Panc1 (cell line): ENCODE results near the gene LDB2. TPM values are rescaled to one million over a fixed set of nuclear protein-coding genes. Genes with fewer than 3 reads are reported as not detected.

ENCODE experiments used
- ATAC-seq: fragments of 200-7000 bp; cut with Tn5 transposase; 2 replicates; pipeline ENCODE4 v1.9.1; 2020; ENCODE audit warnings: mild to moderate bottlenecking, moderate library complexity
- BruUV-seq: library from RNA; stranded (reverse); fragments of 400-500 nt; replicated peaks from 2 replicates; lab custom pipeline; 2021; lab: Mats Ljungman, UMichigan
- CTCF ChIA-PET: fragments of 300-600 bp; sonication (Branson Sonifier 250); formaldehyde crosslinking; loops from one replicate; lab custom pipeline; 2022; ENCODE audit warnings: antibody characterized with exemption; lab: Charles Lee
- POLR2A ChIA-PET: fragments of 300-600 bp; sonication (Branson Sonifier 250); formaldehyde crosslinking; loops from one replicate; lab custom pipeline; 2022; ENCODE audit warnings: antibody characterized with exemption; lab: Charles Lee
- DNase-seq: peaks from one replicate; pipeline ENCODE4 v3.0.0-alpha.2; 2010; ENCODE audit warnings: low read depth, low spot score
- H3K27ac ChIP-seq: 2 replicates; pipeline ENCODE4 v1.5.1; 2011; ENCODE audit warnings: mild to moderate bottlenecking, low read length, inconsistent platforms
- H3K27me3 ChIP-seq: fragments of 200-500 bp; sonication (Bioruptor generic); 2 replicates; pipeline ENCODE4 v1.6.0; 2014; ENCODE audit warnings: low read length, inconsistent platforms; ENCODE audit not compliant: control insufficient read depth, insufficient read depth
- H3K36me3 ChIP-seq: fragments of 200-500 bp; sonication (Bioruptor generic); 2 replicates; pipeline ENCODE4 v1.5.1; 2014; ENCODE audit warnings: inconsistent platforms, mild to moderate bottlenecking, low read length, moderate library complexity; ENCODE audit not compliant: control insufficient read depth, insufficient read depth
- H3K4me1 ChIP-seq: 2 replicates; pipeline ENCODE4 v1.5.1; 2011; ENCODE audit warnings: inconsistent platforms, mild to moderate bottlenecking, low read length, moderate library complexity; ENCODE audit not compliant: control insufficient read depth, insufficient read depth
- H3K4me3 ChIP-seq, 2 experiments: 2 replicates each; pipeline ENCODE4 v1.5.1; 2011 to 2012; ENCODE audit warnings: low read depth in 2 of 2, low read length in 2 of 2, mild to moderate bottlenecking in 2 of 2, inconsistent platforms in 1 of 2, moderate library complexity in 1 of 2
- H3K9me3 ChIP-seq: fragments of 200-500 bp; sonication (Bioruptor generic); 2 replicates; pipeline ENCODE4 v1.5.1; 2014; ENCODE audit warnings: low read depth, mild to moderate bottlenecking, inconsistent platforms, low read length, moderate library complexity; ENCODE audit not compliant: control insufficient read depth, insufficient read depth
- POLR2AphosphoS5 ChIP-seq: IDR thresholded peaks from 2 replicates; pipeline ENCODE4 v1.6.1; 2012; ENCODE audit warnings: mild to moderate bottlenecking, low read depth, low read length, moderate library complexity
- SIN3A ChIP-seq: IDR thresholded peaks from 2 replicates; pipeline ENCODE4 v1.6.1; 2012; ENCODE audit warnings: low read depth, mild to moderate bottlenecking, low read length, moderate library complexity, borderline replicate concordance; ENCODE audit not compliant: insufficient read depth
- TCF7L2 ChIP-seq: IDR thresholded peaks from 2 replicates; pipeline ENCODE4 v1.6.1; 2011; ENCODE audit warnings: mild to moderate bottlenecking, low read depth, low read length, inconsistent platforms
- in situ Hi-C: cut with HindIII; loops from 2 replicates; pipeline ENCODE4 v1.10.0; 2016; ENCODE audit warnings: low sequenced_read_pairs, low pct_unique_long_range_greater_than_20kb
- intact Hi-C: fragments of 100-400 bp; cut with micrococcal nuclease; formaldehyde crosslinking; loops from one replicate; pipeline ENCODE4 v1.10.0; 2022; ENCODE audit not compliant: unreplicated experiment
- total RNA-seq: library from RNA; stranded (reverse); gene quantifications from one replicate; pipeline ENCODE4 v1.2.1, GENCODE V29; 2021; ENCODE audit not compliant: unreplicated experiment
- TF ChIP-seq, protein P1 (sequence below), 2 experiments: IDR thresholded peaks; 2 replicates each; pipeline ENCODE4 v1.6.1; 2011 to 2012; ENCODE audit warnings: low read depth in 2 of 2, control low read depth in 1 of 2, low read length in 1 of 2, mild to moderate bottlenecking in 1 of 2, moderate library complexity in 1 of 2; ENCODE audit not compliant: insufficient read depth in 1 of 2
- TF ChIP-seq, protein P2 (sequence below): fragments of 450-650 bp; IDR thresholded peaks from 2 replicates; pipeline ENCODE4 v1.5.1; 2017; ENCODE audit warnings: mild to moderate bottlenecking

LDB2 gene
- total RNA-seq, 1 experiment from 2014 or later = not detected

DNA sequence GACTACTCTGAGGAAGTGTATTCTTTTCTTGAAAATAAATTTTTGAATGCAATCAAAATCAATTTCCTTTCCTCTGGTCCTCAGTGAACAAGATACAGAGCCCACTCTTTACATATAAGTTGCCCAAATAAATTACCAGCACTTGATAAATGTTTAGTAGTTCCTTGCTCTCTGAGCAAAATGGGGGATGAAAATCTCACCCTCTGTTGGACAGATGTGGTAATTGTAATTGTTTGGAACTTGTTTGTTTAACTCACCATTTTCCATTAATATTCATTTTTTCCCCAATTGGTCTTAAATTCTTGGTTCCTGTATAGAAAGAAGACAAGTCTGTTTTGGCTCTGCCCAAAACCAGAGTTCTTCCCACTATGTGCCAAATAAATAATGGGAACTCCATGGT, 146.3 kb downstream of the LDB2 start:
- no peak for DNase-seq
- in situ Hi-C loops = no loop called here
- CTCF ChIA-PET = no interaction called here

DNA sequence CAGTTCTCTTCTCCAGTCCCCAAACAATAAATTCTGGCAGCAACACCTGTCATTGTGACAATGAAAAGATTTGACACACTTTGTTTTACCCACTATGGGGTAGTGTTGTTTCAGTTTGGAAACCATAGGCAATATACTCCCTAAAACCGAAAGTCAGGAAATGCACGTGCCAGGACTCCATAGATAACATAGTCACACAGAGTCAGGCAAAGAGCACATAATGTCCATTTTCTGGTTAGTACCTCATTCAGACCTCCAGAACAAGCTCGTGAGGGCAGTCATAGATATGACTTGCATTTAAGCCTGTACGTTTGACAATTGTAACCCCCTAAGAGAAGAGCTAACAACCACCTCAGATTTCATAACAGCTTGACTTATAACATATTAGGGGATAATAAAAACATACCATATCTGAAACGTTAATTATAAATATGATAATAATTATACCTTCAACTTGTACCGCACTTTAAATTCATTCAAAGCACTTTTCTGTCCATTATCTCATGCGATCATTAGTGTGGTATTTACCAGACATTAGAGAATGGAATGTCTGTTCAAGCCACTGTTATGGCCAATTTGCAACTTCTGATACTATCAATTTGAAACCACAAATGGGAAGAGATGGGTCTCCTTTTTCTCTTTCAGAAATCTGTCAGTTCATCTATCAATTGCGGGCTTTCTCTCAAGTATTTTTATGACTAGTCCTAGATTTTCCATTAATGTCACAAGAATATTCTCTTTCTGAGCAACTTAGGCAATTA, 147.4 kb downstream of the LDB2 start:
- ChIA-PET POLR2A (no interaction called here), CTCF (no interaction called here)
- intact Hi-C loops = no loop called here
- no peak overlapping the region for H3K4me3 ChIP-seq
- no peaks in the 10 kb centered on the region for H3K9me3 ChIP-seq
- TF ChIP-seq SIN3A (no peak), POLR2AphosphoS5 (no peak), TCF7L2 (no peak)
- TF ChIP-seq, protein P1, sequence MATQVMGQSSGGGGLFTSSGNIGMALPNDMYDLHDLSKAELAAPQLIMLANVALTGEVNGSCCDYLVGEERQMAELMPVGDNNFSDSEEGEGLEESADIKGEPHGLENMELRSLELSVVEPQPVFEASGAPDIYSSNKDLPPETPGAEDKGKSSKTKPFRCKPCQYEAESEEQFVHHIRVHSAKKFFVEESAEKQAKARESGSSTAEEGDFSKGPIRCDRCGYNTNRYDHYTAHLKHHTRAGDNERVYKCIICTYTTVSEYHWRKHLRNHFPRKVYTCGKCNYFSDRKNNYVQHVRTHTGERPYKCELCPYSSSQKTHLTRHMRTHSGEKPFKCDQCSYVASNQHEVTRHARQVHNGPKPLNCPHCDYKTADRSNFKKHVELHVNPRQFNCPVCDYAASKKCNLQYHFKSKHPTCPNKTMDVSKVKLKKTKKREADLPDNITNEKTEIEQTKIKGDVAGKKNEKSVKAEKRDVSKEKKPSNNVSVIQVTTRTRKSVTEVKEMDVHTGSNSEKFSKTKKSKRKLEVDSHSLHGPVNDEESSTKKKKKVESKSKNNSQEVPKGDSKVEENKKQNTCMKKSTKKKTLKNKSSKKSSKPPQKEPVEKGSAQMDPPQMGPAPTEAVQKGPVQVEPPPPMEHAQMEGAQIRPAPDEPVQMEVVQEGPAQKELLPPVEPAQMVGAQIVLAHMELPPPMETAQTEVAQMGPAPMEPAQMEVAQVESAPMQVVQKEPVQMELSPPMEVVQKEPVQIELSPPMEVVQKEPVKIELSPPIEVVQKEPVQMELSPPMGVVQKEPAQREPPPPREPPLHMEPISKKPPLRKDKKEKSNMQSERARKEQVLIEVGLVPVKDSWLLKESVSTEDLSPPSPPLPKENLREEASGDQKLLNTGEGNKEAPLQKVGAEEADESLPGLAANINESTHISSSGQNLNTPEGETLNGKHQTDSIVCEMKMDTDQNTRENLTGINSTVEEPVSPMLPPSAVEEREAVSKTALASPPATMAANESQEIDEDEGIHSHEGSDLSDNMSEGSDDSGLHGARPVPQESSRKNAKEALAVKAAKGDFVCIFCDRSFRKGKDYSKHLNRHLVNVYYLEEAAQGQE (IDR thresholded peaks at IDR 0.05; ENCODE audit: insufficient read depth in 1 of 2, low read depth in 2 of 2, low read length in 1 of 2) = no peak
- TF ChIP-seq, protein P2, sequence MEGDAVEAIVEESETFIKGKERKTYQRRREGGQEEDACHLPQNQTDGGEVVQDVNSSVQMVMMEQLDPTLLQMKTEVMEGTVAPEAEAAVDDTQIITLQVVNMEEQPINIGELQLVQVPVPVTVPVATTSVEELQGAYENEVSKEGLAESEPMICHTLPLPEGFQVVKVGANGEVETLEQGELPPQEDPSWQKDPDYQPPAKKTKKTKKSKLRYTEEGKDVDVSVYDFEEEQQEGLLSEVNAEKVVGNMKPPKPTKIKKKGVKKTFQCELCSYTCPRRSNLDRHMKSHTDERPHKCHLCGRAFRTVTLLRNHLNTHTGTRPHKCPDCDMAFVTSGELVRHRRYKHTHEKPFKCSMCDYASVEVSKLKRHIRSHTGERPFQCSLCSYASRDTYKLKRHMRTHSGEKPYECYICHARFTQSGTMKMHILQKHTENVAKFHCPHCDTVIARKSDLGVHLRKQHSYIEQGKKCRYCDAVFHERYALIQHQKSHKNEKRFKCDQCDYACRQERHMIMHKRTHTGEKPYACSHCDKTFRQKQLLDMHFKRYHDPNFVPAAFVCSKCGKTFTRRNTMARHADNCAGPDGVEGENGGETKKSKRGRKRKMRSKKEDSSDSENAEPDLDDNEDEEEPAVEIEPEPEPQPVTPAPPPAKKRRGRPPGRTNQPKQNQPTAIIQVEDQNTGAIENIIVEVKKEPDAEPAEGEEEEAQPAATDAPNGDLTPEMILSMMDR = no peak
- BruUV-seq = no TSS peak
- DNase-seq (no peak), ATAC-seq (no peak)
- no peaks in the 10 kb centered on the region for H3K4me1 ChIP-seq
- in situ Hi-C loops = no loop called here
- H3K27ac ChIP-seq = no peak overlapping the region
- no peaks in the 10 kb centered on the region for H3K36me3 ChIP-seq
- no peaks in the 10 kb centered on the region for H3K27me3 ChIP-seq

More for the DNA sequence above, 146.3 kb downstream of the LDB2 start:
- Histone ChIP-seq H3K4me1 (no peaks in the 10 kb centered on the region), H3K4me3 (no peak overlapping the region), H3K36me3 (no peaks in the 10 kb centered on the region), H3K9me3 (no peaks in the 10 kb centered on the region), H3K27me3 (no peaks in the 10 kb centered on the region), H3K27ac (no peak overlapping the region)
- POLR2A ChIA-PET = no interaction called here
- TF ChIP-seq, protein P2 = no peak; the same call in 1 of the 2 replicates
- TF ChIP-seq, protein P1 (IDR thresholded peaks at IDR 0.05; ENCODE audit: insufficient read depth in 1 of 2, low read depth in 2 of 2, low read length in 1 of 2) = no peak
- TF ChIP-seq POLR2AphosphoS5 = no peak
- no peak for TF ChIP-seq SIN3A
- TF ChIP-seq TCF7L2 = no peak
- intact Hi-C loops = no loop called here
- ATAC-seq = no peak
- BruUV-seq = no TSS peak
